ENCODE measurements around the gene PABPC1L.

The PABPC1L gene

DNA sequence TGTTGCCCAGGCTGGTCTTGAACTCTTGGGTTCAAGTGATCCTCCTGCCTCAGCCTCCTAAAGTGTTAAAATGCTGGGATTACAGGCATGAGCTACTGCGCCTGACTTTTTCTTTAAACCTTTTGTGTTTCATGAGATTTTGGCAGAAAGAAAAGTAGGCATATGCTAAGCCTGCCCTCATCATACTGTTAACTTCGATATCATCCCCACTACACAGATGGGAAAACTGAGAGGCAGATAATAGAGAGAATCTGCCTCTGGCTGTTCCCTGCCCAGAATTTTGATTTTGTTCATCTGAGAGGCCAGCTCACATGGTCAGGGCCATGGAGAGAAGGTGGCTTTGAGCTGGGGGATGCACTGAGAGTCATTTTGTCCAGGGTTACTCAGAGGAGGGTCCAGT, 7.5 kb downstream of the PABPC1L start:
- Histone ChIP-seq H3K27me3 (ENCODE audit: control insufficient read depth, insufficient read depth, low read length) (no peaks in the 10 kb centered on the region), H3K9me3 (ENCODE audit: control insufficient read depth, low read length) (no peaks in the 10 kb centered on the region), H3K4me3 (ENCODE audit: low read depth, low read length) (no peak overlapping the region), H3K4me1 (no peaks in the 10 kb centered on the region), H2AFZ (no peak overlapping the region), H3K9ac (no peak overlapping the region), H3K79me2 (no peaks in the 10 kb centered on the region), H3K4me2 (ENCODE audit: low read length) (no peak overlapping the region), H3K36me3 (ENCODE audit: control insufficient read depth, insufficient read depth, low read length) (no peaks in the 10 kb centered on the region), H3K27ac (no peak overlapping the region)
- TF ChIP-seq, protein P1, sequence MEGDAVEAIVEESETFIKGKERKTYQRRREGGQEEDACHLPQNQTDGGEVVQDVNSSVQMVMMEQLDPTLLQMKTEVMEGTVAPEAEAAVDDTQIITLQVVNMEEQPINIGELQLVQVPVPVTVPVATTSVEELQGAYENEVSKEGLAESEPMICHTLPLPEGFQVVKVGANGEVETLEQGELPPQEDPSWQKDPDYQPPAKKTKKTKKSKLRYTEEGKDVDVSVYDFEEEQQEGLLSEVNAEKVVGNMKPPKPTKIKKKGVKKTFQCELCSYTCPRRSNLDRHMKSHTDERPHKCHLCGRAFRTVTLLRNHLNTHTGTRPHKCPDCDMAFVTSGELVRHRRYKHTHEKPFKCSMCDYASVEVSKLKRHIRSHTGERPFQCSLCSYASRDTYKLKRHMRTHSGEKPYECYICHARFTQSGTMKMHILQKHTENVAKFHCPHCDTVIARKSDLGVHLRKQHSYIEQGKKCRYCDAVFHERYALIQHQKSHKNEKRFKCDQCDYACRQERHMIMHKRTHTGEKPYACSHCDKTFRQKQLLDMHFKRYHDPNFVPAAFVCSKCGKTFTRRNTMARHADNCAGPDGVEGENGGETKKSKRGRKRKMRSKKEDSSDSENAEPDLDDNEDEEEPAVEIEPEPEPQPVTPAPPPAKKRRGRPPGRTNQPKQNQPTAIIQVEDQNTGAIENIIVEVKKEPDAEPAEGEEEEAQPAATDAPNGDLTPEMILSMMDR (IDR thresholded peaks at IDR 0.05), result no peak

DNA sequence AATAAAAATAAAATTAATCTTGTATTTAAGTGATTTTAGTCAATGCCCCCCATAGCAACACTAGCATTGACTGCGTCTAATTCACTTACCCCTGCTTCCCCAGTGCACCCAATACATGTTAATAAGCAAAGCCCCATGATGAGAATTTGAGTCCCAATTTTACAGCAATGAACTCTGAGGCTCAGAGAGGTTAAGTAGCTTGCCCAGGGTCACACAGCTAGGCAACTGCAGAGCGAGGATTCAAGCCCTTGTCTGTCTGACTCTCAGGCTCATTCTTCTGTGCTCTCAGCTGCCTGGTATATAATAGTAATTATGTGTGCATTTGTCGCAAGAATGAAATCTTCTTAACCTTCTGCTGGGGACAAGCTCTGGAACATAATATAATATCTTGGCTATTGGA, 8.5 kb downstream of the PABPC1L start:
- no peak overlapping the region for H3K9ac ChIP-seq
- no peak overlapping the region for H3K4me2 ChIP-seq (ENCODE audit: low read length)
- no peaks in the 10 kb centered on the region for H3K9me3 ChIP-seq (ENCODE audit: control insufficient read depth, low read length)
- H2AFZ ChIP-seq, result no peak overlapping the region
- no peak overlapping the region for H3K27ac ChIP-seq
- no peak overlapping the region for H3K4me3 ChIP-seq (ENCODE audit: low read depth, low read length)
- H3K36me3 ChIP-seq (ENCODE audit: control insufficient read depth, insufficient read depth, low read length), result no peaks in the 10 kb centered on the region
- H3K4me1 ChIP-seq, result no peaks in the 10 kb centered on the region
- TF ChIP-seq, protein P1 (IDR thresholded peaks at IDR 0.05), result no peak
- H3K79me2 ChIP-seq, result no peaks in the 10 kb centered on the region
- no peaks in the 10 kb centered on the region for H3K27me3 ChIP-seq (ENCODE audit: control insufficient read depth, insufficient read depth, low read length)

DNA sequence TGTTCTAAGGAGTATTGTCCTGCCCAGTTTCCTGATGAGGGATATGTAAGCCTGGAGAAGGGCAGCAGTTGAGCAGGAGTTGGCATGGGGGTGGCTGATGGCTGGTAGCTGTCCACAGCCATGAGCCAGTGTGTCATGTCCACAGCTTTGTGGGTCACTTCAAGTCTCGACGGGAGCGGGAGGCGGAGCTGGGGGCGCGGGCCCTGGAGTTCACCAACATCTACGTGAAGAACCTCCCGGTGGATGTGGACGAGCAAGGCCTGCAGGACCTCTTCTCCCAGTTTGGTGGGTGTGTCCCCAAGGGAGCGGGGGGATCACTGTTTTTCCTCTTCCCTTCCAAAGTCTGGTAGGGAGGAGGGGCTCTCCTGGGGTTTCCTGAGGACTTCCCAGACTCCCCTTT, 8.9 kb downstream of the PABPC1L start:
- Histone ChIP-seq H3K4me1 (no peaks in the 10 kb centered on the region), H3K9me3 (ENCODE audit: control insufficient read depth, low read length) (no peaks in the 10 kb centered on the region), H3K79me2 (no peaks in the 10 kb centered on the region), H3K36me3 (ENCODE audit: control insufficient read depth, insufficient read depth, low read length) (no peaks in the 10 kb centered on the region), H3K27ac (no peak overlapping the region), H3K4me2 (ENCODE audit: low read length) (no peak overlapping the region), H2AFZ (no peak overlapping the region), H3K4me3 (ENCODE audit: low read depth, low read length) (no peak overlapping the region), H3K9ac (no peak overlapping the region), H3K27me3 (ENCODE audit: control insufficient read depth, insufficient read depth, low read length) (no peaks in the 10 kb centered on the region)
- TF ChIP-seq, protein P1 (IDR thresholded peaks at IDR 0.05), result no peak

DNA sequence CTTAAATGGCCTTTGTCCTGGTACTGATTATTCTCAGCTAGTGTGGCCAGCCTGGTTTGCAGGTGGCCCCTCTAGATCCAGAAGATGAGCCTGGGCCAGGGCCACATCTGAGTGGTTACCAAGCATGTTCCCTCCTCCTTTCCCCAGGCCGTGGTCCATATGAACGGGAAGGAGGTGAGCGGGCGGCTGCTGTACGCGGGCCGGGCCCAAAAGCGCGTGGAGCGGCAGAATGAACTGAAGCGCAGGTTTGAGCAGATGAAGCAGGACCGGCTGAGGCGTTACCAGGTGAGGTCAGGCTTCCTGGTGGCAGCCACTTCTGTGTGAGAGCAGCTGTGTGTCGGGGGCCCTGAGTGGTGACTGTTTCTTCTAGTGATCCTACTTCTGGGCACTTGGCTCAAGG, 11.6 kb downstream of the PABPC1L start:
- Histone ChIP-seq H3K4me2 (ENCODE audit: low read length) (no peak overlapping the region), H3K4me3 (ENCODE audit: low read depth, low read length) (no peak overlapping the region), H3K79me2 (no peaks in the 10 kb centered on the region), H3K27ac (no peak overlapping the region), H3K9ac (no peak overlapping the region), H3K27me3 (ENCODE audit: control insufficient read depth, insufficient read depth, low read length) (no peaks in the 10 kb centered on the region), H3K4me1 (no peaks in the 10 kb centered on the region), H2AFZ (no peak overlapping the region), H3K36me3 (ENCODE audit: control insufficient read depth, insufficient read depth, low read length) (no peaks in the 10 kb centered on the region), H3K9me3 (ENCODE audit: control insufficient read depth, low read length) (no peaks in the 10 kb centered on the region)
- TF ChIP-seq, protein P1 (IDR thresholded peaks at IDR 0.05), result no peak

DNA sequence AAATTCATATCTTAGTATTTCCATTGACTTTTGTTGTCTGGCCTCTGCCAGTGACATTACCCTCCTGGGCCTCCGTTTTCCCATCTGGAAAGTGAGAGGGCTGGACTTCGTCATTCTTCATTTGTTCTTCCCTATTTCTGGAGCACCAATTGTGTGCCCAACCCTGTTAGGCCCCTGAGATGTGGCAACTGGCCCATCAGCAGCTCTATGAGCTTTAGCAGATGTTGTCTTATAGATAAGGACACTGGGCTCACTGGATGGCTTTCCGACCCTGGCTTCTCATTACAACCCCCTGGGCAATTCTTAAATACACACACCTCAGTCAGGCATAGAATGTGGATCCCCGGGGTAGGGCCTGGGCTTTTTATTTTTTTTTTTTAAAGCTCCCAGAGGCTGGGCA, 14.7 kb downstream of the PABPC1L start:
- Histone ChIP-seq H3K9me3 (ENCODE audit: control insufficient read depth, low read length) (no peaks in the 10 kb centered on the region), H3K27me3 (ENCODE audit: control insufficient read depth, insufficient read depth, low read length) (no peaks in the 10 kb centered on the region), H3K36me3 (ENCODE audit: control insufficient read depth, insufficient read depth, low read length) (no peaks in the 10 kb centered on the region), H3K4me3 (ENCODE audit: low read depth, low read length) (no peak overlapping the region), H2AFZ (no peak overlapping the region), H3K9ac (no peak overlapping the region), H3K4me2 (ENCODE audit: low read length) (no peak overlapping the region), H3K4me1 (no peaks in the 10 kb centered on the region), H3K27ac (no peak overlapping the region), H3K79me2 (no peaks in the 10 kb centered on the region)
- TF ChIP-seq, protein P1 (IDR thresholded peaks at IDR 0.05), result no peak
